Activated T-cell treated with anti-CD3 and anti-CD28 coated beads, Interleukin-2, amount 50 U/mL, for 4 hours (primary cell): Measurements from ENCODE around the gene AFAP1. TPM values are rescaled to one million over a fixed set of nuclear protein-coding genes. Genes with fewer than 3 reads are reported as not detected.

Experiments used
- total RNA-seq, 3 donors: library from RNA; stranded (reverse); gene quantifications; one replicate each; pipeline ENCODE4 v1.2.1, GENCODE V29; 2021

AFAP1 gene
- total RNA-seq, 3 donors from 2014 or later: 13.1 to 17.7 (median 14.7) TPM

Other genes with a start within 250 kb of the AFAP1 start
- under 1 TPM; 0.26 to 0.54 (median 0.30) TPM for gene ABLIM2, start 219.0 kb upstream of the AFAP1 start, total RNA-seq